Measurements from ENCODE around the gene IL32.
A peak's percentile ranks its signal among the peaks of the same experiment; 100 is the strongest.

IL32 gene

DNA sequence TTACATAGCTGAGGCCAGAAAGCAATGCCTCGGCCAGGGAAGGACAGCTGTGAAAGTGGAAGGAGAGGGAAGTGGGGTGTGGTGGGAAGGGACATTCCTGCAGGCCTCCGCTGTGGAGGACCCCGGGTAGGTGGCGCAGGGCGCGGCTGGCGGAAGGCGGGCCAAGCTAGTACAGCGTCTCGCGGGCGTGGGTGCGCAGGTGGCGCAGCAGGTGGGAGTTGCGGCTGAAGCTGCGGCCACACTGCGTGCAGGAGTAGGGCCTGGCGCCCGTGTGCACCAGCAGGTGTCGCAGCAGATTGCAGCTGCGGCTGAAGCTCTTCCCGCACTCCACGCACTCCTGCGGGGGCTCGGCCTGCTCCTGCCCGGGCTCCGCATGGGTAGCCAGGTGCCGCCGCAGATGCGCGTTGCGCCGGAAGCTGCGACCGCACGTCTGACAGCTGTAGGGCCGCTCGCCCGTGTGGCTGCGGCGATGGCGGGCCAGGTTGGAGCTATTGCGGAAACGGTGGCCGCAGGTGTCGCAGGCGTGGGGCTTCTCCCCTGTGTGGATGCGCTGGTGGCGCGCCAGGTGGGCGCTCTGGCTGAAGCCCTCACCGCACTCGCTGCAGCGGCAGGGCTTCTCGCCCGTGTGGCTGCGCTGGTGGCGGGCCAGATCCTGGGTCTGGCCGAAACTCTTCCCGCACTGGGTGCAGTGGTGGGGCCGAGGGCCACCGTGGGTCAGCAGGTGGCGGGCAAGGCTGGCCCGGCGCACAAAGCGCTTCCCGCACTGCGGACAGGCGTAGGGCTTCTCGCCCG is 23.7 kb downstream of the IL32 start:
- TF ChIP-seq RAD21 (IDR thresholded peaks at IDR 0.05; ENCODE audit: low read depth) (peak; percentile 27; the same call in 1 of the 2 replicates), CEBPB (IDR thresholded peaks at IDR 0.05) (no peak)
- TF ChIP-seq, protein P1, sequence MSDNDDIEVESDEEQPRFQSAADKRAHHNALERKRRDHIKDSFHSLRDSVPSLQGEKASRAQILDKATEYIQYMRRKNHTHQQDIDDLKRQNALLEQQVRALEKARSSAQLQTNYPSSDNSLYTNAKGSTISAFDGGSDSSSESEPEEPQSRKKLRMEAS (IDR thresholded peaks at IDR 0.05): peak; percentile 65

DNA sequence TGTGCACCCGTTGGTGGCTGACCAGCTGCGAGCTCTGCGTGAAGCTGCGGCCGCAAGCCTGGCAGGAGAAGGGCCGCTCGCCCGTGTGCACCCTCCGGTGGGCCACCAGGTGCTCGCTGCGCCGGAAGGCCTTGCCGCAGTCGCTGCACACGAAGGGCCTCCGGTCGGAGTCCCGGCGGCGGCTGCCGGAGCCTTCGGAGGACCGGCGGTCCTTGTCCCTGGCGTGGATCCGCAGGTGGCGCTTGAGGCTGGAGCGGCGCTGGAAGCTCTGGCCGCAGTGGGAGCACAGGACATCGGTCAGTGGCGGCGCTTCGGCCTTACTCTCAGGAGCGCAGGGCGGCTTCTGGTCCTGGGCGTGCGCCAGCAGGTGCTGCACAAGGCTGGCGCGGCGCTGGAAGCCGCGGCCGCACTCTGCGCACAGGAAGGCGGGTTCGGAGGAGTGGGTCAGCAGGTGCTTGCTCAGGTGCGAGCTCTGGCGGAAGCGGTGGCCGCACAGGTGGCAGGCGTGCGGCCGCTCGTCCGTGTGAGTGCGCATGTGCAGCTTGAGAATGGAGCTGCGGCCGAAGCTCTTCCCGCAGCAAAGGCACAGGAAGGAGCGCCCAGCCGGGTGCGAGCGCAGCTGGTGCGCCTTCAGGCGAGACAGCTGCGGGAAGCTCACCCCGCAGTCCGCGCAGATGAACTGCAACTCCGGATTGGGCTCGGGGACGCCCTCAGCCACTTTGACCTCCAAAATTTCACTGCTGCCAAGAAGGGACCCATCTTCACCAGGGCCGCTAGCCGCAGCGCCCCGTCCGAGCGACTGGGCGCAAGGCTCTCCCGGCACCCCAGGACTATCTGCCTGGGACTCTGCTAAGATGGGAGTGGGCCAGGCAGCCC is 24.5 kb downstream of the IL32 start:
- TF ChIP-seq EP300 (IDR thresholded peaks at IDR 0.05; ENCODE audit: borderline replicate concordance) (no peak), CEBPB (IDR thresholded peaks at IDR 0.05) (no peak), FOXM1 (IDR thresholded peaks at IDR 0.05; ENCODE audit: borderline replicate concordance, low read depth) (no peak), ZBTB7A (IDR thresholded peaks at IDR 0.05; ENCODE audit: low read depth) (no peak), YY1 (IDR thresholded peaks at IDR 0.05; ENCODE audit: low read depth) (no peak), TEAD4 (IDR thresholded peaks at IDR 0.05) (no peak), CREB1 (IDR thresholded peaks at IDR 0.05; ENCODE audit: low read depth) (no peak), RAD21 (IDR thresholded peaks at IDR 0.05; ENCODE audit: low read depth) (no peak), EGR1 (IDR thresholded peaks at IDR 0.05) (no peak), TAF1 (IDR thresholded peaks at IDR 0.05; ENCODE audit: low read depth) (no peak), NFIC (IDR thresholded peaks at IDR 0.05) (no peak), TCF12 (IDR thresholded peaks at IDR 0.05; ENCODE audit: low read depth) (no peak)
- TF ChIP-seq, protein P1 (IDR thresholded peaks at IDR 0.05): no peak
- TF ChIP-seq, protein P2, sequence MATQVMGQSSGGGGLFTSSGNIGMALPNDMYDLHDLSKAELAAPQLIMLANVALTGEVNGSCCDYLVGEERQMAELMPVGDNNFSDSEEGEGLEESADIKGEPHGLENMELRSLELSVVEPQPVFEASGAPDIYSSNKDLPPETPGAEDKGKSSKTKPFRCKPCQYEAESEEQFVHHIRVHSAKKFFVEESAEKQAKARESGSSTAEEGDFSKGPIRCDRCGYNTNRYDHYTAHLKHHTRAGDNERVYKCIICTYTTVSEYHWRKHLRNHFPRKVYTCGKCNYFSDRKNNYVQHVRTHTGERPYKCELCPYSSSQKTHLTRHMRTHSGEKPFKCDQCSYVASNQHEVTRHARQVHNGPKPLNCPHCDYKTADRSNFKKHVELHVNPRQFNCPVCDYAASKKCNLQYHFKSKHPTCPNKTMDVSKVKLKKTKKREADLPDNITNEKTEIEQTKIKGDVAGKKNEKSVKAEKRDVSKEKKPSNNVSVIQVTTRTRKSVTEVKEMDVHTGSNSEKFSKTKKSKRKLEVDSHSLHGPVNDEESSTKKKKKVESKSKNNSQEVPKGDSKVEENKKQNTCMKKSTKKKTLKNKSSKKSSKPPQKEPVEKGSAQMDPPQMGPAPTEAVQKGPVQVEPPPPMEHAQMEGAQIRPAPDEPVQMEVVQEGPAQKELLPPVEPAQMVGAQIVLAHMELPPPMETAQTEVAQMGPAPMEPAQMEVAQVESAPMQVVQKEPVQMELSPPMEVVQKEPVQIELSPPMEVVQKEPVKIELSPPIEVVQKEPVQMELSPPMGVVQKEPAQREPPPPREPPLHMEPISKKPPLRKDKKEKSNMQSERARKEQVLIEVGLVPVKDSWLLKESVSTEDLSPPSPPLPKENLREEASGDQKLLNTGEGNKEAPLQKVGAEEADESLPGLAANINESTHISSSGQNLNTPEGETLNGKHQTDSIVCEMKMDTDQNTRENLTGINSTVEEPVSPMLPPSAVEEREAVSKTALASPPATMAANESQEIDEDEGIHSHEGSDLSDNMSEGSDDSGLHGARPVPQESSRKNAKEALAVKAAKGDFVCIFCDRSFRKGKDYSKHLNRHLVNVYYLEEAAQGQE (IDR thresholded peaks at IDR 0.05; ENCODE audit: low read depth): no peak
- TF ChIP-seq, protein P3, sequence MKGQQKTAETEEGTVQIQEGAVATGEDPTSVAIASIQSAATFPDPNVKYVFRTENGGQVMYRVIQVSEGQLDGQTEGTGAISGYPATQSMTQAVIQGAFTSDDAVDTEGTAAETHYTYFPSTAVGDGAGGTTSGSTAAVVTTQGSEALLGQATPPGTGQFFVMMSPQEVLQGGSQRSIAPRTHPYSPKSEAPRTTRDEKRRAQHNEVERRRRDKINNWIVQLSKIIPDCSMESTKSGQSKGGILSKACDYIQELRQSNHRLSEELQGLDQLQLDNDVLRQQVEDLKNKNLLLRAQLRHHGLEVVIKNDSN (IDR thresholded peaks at IDR 0.05): no peak

DNA sequence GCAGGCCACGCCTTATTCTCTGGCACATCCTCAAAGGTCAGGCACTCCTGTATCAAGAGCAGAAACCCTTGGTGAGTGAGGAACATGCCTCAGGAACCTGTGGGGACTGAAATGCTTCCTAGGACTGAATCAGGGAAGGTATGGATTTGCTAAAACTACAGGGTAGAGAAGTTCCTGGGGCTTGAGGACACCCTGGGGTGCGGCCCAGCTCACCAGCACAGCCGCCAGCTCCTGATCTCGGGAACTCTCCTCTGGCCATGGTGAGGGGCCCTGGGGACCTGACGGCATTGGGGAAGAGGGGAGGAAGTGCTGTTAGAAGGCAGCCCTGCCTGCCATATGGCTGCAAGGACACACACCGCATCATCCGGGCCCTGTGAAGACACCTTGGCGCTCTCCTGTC is 26.1 kb downstream of the IL32 start:
- TF ChIP-seq, protein P2 (IDR thresholded peaks at IDR 0.05; ENCODE audit: low read depth): no peak
- TF ChIP-seq, protein P1 (IDR thresholded peaks at IDR 0.05): no peak
- no peak for TF ChIP-seq EP300 (IDR thresholded peaks at IDR 0.05; ENCODE audit: borderline replicate concordance)
- no peak for TF ChIP-seq RAD21 (IDR thresholded peaks at IDR 0.05; ENCODE audit: low read depth)
- no peak for TF ChIP-seq ZBTB7A (IDR thresholded peaks at IDR 0.05; ENCODE audit: low read depth)
- TF ChIP-seq CEBPB (IDR thresholded peaks at IDR 0.05): no peak
- no peak for TF ChIP-seq NFIC (IDR thresholded peaks at IDR 0.05)
- no peak for TF ChIP-seq TAF1 (IDR thresholded peaks at IDR 0.05; ENCODE audit: low read depth)
- no peak for TF ChIP-seq CREB1 (IDR thresholded peaks at IDR 0.05; ENCODE audit: low read depth)
- TF ChIP-seq, protein P3 (IDR thresholded peaks at IDR 0.05): no peak
- no peak for TF ChIP-seq YY1 (IDR thresholded peaks at IDR 0.05; ENCODE audit: low read depth)
- no peak for TF ChIP-seq TCF12 (IDR thresholded peaks at IDR 0.05; ENCODE audit: low read depth)
- no peak for TF ChIP-seq FOXM1 (IDR thresholded peaks at IDR 0.05; ENCODE audit: borderline replicate concordance, low read depth)

DNA sequence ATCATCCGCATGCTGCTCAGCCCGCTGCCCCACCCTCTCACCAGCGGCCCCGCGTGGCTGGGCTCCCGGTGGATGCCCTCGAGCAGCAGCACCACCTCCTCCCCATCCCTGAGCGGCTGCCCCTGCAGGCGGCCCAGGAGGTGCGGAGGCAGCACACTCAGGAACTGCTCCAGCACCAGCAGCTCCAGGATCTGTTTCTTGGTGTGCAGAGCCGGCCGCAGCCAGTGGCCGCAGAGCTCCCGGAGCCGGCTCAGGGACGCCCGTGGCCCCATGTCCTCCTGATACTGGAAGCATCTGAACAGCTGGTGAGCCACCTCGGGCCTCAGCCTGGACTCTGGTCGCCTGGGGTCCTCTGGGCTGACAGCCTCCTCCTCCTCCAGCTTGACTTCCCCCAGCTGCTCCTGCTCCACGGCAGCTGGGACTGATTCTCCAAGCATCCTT is 27.1 kb downstream of the IL32 start:
- TF ChIP-seq, protein P2 (IDR thresholded peaks at IDR 0.05; ENCODE audit: low read depth): no peak
- TF ChIP-seq EP300 (IDR thresholded peaks at IDR 0.05; ENCODE audit: borderline replicate concordance) (no peak), EGR1 (IDR thresholded peaks at IDR 0.05) (no peak), TEAD4 (IDR thresholded peaks at IDR 0.05) (no peak), TCF12 (IDR thresholded peaks at IDR 0.05; ENCODE audit: low read depth) (no peak), CREB1 (IDR thresholded peaks at IDR 0.05; ENCODE audit: low read depth) (no peak), NFIC (IDR thresholded peaks at IDR 0.05) (no peak), YY1 (IDR thresholded peaks at IDR 0.05; ENCODE audit: low read depth) (no peak), RAD21 (IDR thresholded peaks at IDR 0.05; ENCODE audit: low read depth) (no peak), ZBTB7A (IDR thresholded peaks at IDR 0.05; ENCODE audit: low read depth) (no peak), FOXM1 (IDR thresholded peaks at IDR 0.05; ENCODE audit: borderline replicate concordance, low read depth) (no peak), TAF1 (IDR thresholded peaks at IDR 0.05; ENCODE audit: low read depth) (no peak), CEBPB (IDR thresholded peaks at IDR 0.05) (no peak)
- TF ChIP-seq, protein P1 (IDR thresholded peaks at IDR 0.05): no peak
- TF ChIP-seq, protein P3 (IDR thresholded peaks at IDR 0.05): no peak

Measured in Ishikawa (cell line).